OCI-M2 (cell line): ENCODE results near the gene CASP9.
"Not testable (repeated sequence)": the region's sequence is repeated elsewhere in the genome, so short reads cannot be mapped to it uniquely, and the experiment has no call there.

Experiments
- DNase-seq: peaks from one replicate; lab custom pipeline; 2025; ENCODE audit not compliant: unreplicated experiment; lab: John Stamatoyannopoulos, UW

CASP9 gene

GRCh38 chr1:15526021-15526489, 2.0 kb upstream of the CASP9 start:
- DNase-seq: no peak

GRCh38 chr1:15525050-15526020, 1.3 kb upstream of the CASP9 start:
- no peak for DNase-seq

GRCh38 chr1:15524283-15525049, 451 bp upstream of the CASP9 start:
- peak; percentile 89 for DNase-seq

- peak; percentile 64 for DNase-seq
Measured at GRCh38 chr1:15523104-15524020, 653 bp downstream of the CASP9 start.

- no peak for DNase-seq
Measured at GRCh38 chr1:15522551-15522950, 1.5 kb downstream of the CASP9 start.

- not testable (repeated sequence) for DNase-seq
Measured at GRCh38 chr1:15521206-15521906, 2.7 kb downstream of the CASP9 start.

- DNase-seq: no peak
Measured at GRCh38 chr1:15519625-15520024, 4.4 kb downstream of the CASP9 start.

GRCh38 chr1:15515022-15515663, 8.9 kb downstream of the CASP9 start:
- DNase-seq: no peak

GRCh38 chr1:15514557-15514956, 9.5 kb downstream of the CASP9 start:
- DNase-seq: not testable (repeated sequence)

GRCh38 chr1:15513919-15514318, 10.1 kb downstream of the CASP9 start:
- DNase-seq: no peak

- DNase-seq: no peak
Measured at GRCh38 chr1:15513192-15513591, 10.8 kb downstream of the CASP9 start.

- no peak for DNase-seq
Measured at GRCh38 chr1:15510611-15511405, 13.2 kb downstream of the CASP9 start.

GRCh38 chr1:15509586-15509985, 14.4 kb downstream of the CASP9 start:
- DNase-seq: no peak

GRCh38 chr1:15508700-15509487, 15.1 kb downstream of the CASP9 start:
- no peak for DNase-seq

- DNase-seq: no peak
Measured at GRCh38 chr1:15507278-15507677, 16.7 kb downstream of the CASP9 start.

- DNase-seq: no peak
Measured at GRCh38 chr1:15506831-15507230, 17.2 kb downstream of the CASP9 start.

- no peak for DNase-seq
Measured at GRCh38 chr1:15504436-15504835, 19.6 kb downstream of the CASP9 start.
